HG03469 (cell line): Measurements from ENCODE around the gene APOF.
"Not testable (repeated sequence)": the region's sequence is repeated elsewhere in the genome, so short reads cannot be mapped to it uniquely, and the experiment has no call there.

Source experiments
- ATAC-seq: cut with Tn5 transposase; IDR thresholded peaks from one replicate; pipeline ENCODE4 v1.9.1; 2021; ENCODE audit warnings: mild to moderate bottlenecking, moderate library complexity, moderate number of reproducible peaks; ENCODE audit not compliant: unreplicated experiment

The APOF gene

DNA sequence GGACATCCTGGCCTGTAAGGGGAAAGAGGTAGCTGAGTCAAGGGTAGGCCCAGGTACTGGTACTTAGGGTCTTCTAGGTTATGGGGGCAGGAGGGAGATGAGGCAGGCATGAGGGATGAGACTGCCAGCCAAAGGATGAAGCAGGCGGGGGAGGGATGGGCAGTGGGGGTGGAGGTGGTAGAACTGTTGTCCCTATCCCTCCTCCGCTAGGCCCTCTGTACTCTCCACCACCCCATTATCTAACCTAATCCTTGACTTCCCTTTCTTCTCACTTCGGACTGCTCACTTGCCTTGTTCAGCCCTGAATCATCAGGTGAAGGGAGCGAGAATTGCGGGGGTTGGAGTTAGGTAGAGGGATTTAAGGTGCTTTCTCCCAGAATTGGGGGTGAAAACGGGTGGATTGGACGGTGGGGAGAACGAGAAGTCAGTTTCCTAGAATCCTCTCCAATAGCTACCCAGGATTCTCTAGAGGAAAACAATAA lies 29.4 kb downstream of the APOF start:
- ATAC-seq, result no peak

DNA sequence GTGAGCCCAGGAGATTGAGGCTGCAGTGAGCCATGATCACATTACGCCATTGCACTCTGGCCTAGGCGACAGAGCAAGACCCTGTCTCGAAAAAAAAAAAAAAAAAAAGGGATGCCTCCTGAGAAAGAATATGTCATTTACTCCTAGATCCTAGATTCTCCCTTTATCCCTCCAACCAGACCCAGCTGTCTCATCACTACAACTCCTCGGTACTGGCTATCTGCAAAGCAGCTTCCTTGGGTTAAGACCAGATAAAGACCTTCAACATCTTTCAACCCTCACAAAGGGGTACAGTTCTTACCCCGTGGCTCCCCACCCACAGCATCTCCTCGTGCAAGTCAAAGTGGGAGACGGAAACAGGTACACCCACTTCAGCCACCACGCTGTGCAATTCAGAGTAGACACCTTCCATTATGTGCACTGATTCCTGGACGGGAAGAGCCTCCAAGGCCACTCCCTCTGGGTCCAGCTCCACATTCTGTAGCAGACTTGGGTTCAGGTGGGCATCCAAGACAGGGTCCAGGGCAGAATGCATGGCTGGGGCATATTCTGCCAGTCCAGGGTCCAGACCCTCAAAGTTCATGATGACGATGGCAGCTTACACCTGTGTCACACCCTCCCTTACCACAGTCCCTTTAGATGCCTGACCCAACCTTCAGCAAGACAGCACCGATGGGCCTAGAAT lies 30.0 kb downstream of the APOF start:
- no peak for ATAC-seq

DNA sequence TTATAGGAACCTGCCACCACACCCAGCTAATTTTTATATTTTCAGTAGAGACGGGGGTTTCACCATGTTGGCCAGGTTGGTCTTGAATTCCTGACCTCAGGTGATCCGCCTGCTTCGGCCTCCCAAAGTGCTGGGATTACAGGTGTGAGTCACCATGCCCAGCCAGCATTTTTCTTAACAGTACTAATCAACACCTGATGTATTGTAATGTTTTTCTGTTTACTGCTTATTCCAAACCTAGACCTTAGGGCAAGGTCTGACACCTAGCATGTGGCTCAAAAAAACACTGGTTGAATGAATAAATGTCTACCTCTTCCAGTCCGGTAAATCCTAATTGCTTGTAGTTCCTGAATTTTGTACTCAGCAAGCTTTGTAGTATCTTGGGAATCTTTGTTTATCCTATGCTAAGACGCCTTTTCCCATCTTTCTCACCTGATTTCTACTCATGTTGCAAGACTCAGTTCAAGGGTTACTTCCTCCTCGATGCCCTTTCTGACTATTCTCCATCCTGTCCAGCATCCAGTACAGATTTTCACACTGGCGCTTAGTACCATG lies 31.6 kb downstream of the APOF start:
- no peak for ATAC-seq

DNA sequence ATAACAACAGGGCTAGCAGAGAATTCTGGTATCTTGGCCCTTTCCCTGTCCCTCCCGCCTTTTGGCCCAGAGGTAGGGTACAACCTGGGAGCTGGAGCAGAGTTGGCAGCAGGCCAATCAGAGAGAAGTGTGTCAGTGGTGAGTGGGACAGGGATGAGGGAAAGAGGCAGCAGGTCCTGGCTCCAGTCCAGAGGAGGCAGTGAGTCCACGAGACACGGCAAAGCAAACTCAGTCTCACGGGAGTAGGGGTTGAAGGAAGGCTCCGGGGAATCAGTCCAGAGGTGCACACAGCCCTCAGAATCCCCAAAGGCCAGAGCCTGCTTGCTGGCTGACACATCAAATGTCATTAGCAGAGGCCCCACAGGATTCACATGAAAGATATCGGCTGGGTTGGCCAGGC lies 36.1 kb downstream of the APOF start:
- no peak for ATAC-seq

DNA sequence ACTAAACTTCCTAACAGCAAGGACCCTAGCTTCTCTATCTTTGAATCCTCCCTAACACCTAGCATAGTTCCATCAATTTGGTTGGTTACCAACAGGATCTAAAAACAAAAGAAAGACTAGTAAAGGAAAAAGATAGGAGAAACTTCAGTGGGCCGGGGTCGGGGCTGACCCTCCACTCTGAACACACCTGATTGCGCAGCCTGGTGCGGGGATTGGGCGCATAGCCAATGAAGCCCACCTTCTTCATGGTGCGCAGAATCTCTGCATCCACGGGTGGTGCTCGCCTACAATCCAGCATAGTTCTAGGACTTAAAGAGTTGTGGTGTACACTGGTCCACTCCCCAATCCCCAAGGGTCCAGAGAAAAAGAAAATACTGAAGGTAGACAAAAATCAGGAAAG lies 36.5 kb downstream of the APOF start:
- no peak for ATAC-seq

DNA sequence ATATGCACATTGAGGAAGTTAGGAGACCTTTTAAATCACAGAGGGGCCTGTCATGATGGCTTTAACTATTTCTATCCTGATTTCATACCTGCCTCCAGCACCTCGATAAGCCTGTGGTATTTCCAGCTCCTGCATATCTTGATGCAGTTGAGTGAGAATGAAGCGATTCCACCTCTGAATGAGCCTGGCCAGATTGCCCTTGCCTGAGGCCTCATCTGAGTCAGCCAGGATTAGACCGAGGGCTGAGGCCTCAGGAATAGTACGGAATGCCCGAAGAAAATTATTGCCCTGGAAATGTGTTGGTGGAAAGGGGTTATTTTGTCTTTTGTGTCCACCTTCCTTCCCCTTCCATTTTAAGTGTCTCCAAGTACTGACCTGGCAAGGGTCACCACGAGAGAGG lies 38.5 kb downstream of the APOF start:
- ATAC-seq, result no peak

DNA sequence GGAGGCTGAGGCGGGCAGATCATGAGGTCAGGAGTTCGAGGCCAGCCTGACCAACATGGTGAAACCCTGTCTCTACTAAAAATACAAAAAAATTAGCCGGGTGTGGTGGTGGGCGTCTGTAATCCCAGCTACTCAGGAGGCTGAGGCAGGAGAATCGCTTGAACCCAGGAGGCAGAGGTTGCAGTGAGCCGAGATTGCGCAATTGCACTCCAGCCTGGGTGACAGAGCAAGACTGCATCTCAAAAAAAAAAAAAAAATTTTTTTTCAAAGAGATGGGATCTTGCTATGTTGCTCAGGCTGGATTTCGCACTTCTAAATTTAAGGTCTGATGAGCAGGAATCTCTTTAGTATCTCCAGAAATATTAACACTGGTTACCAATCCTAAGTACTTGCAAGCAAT lies 41.0 kb downstream of the APOF start:
- not testable (repeated sequence) for ATAC-seq

DNA sequence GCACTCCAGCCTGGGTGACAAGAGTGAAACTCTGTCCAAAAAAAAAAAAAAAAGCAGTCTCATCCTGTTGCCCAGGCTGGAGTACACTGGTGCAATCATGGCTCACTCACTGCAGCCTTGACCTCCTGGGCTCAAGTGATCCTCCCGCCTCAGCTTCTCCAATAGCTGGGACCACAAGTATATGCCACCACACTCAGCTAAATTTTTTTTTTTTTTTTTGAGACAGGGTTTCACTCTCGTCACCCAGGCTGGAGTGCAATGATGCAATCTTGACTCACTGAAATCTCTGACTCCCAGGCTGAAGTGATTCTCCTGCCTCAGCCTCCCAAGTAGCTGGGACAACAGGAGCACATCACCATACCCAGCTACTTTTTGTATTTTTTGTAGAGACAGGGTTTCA lies 41.6 kb downstream of the APOF start:
- ATAC-seq, result no peak

DNA sequence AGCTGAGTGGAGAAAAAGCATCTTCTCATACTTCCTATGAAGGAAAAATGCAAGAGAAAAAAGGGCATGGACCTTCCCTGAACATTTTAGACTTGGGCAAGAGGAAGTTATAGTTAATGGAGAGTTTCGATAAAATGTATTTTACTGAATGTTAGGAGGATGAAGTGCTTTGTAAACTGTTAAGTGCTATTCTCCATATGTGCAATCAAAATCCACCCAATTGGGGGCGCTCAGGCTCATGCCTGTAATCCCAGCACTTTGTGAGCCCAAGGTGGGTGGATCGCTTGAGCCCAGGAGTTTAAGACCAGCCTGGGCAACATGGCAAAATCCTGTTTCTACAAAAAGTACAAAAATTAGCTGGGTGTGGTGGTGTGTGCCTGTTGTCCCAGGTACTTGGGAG lies 45.0 kb downstream of the APOF start:
- no peak for ATAC-seq

DNA sequence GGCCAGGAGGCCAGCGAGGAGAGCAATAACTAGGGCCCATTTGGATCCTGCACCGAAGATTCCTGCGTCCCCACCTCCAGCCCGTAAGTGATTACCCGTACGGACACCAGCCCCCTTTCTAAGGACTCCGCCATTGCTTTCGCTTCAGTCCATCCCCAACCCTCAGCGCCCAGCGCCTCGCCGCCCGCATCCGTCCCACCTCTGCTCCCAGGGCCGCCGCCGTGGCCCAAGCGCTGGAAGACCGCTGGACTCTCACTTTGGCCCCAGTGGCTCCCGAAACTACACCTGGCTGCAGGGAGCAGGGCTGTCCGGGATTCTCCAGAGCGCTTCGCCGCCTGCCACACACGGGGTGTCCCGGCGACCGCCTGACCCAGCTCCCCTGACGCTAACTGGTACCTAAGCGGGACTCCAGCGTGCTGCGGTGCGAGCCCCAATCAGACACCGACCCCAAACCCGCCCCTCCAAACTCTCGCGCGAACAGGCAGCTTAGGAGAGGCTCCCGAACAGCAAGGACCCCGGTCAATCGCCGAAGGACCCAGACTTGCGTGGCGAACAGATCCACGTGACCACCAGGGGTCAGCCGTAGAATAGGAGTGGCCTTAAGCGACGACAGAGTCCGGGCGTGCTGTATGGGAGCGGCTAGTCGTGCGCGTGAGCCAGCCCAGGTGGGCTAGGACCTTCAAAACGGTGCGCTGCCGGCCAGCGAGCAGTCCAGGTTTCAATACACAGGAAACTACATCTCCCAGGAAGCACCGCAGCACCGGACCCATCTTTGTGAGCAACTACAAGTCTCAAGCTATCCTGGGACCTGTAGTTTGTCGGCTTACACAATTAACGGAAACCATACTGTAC lies 46.8 kb downstream of the APOF start, which contains the start of gene CNPY2:
Gene CNPY2 (minus strand): TSS at position 367 of the 852 bp plus-strand sequence. CDS start 771 bp downstream, outside the sequence.
- peak; percentile 71 for ATAC-seq

DNA sequence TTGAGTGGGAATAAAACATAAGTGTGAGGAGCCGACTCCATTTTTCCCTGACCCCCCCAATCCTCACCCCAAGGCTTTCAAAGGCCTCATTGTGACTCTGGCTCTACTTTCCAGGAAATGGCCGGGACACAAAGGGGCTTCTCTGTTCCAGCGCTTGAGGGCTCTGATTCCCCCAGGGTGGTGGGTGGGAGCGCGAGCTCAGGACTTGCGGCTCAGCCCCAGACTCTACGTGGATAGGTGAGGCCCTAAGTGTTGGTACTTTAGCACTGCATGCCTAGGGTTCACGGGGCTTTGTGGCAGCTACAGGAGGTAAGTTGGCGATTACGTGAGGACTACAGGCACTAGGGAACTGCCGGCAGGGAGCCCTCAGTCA lies 47.4 kb downstream of the APOF start:
- ATAC-seq, result no peak

DNA sequence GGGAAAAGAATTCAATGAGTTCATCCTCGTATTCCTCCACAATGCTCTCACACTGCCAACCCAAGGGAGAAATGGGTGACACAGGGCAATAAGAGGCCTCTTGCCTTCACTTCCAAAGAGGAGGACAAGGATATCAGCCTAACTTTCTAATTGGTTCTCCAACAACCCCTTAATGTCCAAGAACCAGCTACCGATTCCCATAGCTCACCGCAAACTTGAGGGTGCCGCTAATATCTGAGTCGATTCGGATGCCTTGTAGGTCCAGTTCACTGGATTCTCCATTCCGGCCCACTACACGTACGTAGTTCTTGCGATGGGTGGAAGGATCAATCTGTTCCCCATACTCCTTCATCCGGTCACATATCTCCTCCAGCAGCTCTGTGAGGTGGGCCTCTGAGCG lies 51.7 kb downstream of the APOF start:
- no peak for ATAC-seq
